GM19240 (cell line): ENCODE measurements around the gene PAM16.
A peak's percentile ranks its signal among the peaks of the same experiment; 100 is the strongest.

Experiments used
- DNase-seq: peaks from one replicate; pipeline ENCODE4 v3.0.0; 2011; ENCODE audit warnings: low spot score; ENCODE audit not compliant: insufficient read length

PAM16 gene

DNA sequence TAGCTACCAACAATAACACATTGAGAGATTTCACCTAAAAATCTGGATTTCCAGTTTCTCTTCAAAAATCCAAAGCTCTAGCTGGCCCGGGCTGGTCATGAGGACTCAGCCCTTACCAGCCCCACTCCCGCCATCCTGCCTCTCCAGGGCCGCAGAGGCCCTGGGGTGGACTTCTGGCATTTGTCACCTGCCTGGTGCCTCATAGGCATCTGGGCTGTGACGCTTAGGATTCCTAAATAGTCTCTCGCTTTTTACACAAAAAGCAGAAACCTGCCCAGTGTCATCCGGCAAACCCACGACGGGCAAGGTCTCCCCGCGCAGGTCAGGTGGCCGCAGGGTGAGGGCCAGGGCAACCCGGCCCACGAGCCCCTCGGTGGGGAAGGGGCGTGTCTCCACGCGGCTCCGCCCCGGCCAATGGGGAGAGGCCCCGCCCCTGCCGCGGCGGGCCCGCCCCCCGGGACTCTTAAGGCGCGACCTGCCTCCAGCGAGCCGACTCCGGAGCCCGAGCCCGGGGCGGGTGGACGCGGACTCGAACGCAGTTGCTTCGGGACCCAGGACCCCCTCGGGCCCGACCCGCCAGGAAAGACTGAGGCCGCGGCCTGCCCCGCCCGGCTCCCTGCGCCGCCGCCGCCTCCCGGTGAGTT is 20.4 kb upstream of the PAM16 start, which contains the start of gene VASN:
Gene VASN (plus strand): TSS at position 492 of the 644 bp plus-strand sequence. CDS start 9,030 bp downstream, outside the sequence.
- DNase-seq, result peak; percentile 76

DNA sequence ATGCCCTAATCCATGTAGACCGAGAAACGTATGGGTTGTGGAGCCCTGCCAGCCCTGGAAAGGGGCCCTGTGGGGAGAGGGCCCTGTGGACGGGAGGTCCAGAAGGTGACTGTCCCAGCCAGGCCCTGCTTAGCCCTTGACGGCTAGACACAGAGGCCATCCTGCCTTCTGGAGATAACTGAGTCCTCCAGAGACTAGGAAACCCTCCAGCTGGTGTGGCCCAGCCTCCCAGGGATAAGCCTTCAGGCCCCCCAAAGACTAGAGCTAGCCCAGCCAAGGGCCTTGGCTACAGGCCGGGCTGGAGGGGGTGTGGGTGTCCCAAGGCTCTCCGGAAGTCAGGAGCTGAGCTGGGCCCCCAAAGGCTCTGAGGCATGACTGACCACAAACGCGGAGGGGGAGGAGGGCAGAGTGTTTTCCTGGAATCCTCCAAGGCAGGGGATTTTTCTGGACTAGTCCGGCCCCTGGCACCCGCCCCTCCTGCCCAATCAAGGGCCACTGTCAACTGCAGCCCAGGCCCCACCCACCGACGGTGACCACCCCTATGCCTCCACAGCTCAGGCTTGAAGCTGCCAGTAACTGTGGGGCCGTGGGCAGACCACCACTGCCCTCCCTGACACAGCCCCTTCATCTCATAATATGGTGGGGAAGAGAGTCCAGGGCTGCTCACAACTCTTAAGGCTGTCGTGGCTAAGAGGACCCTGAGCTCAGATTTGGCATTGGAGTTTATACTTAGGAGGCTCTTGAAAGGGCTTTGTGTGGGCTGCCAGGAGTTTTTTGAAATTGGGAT is 19.6 kb upstream of the PAM16 start:
- no peak for DNase-seq

DNA sequence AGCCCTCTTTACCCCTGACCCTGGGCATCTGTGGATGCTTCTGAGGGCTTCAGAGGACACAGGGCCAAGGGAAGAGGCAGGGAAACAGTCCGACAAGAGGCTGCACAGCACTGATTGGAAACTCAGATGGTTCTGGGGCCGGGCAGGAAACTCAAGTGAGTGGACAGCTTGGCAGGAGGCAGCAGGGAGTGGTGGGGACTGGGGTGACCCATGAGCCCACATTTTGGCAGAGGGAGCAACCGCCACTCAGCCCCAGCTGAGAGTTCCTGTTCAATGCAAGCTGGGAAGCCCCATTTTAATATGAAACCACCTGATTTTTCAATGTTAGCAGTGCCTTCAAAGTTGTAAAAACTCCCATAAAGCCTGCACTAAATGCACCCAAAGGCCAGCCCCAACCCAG is 19.0 kb upstream of the PAM16 start:
- no peak for DNase-seq

DNA sequence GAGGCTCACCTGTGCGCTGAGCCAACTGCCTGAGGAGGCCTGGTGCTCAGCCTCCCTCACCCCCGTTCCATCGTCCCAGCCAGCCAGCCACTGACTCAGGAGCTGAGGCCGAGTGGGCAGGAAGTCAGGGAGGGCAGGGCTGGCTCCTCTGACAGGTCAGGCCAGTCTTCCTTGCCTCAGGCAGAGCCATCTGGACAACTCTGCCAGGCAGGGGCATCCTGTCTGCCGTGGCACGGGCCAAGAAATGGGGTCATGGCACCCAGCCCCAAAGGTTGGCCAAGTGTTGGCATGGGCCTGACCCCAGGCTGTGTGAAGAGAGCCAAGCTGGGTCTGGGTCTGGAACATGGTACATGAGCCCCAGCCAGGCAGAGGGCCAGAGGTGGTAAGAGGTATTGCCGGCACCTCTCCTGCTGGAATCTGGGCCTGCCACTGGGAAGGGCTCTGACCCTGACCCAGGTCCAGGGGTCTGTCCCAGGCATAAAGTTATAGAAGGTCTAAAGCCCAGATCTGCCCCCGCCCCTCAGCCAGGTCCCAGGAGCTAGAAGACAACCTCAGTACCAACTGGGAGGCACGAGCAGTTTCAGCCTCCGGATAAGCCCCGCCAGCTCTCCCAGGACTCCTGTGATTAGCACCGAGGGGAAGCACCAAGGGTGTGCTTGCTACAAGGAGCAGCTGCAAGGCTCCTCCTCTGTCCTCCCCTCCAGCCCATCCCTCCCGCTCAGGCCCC is 18.0 kb upstream of the PAM16 start:
- no peak for DNase-seq

DNA sequence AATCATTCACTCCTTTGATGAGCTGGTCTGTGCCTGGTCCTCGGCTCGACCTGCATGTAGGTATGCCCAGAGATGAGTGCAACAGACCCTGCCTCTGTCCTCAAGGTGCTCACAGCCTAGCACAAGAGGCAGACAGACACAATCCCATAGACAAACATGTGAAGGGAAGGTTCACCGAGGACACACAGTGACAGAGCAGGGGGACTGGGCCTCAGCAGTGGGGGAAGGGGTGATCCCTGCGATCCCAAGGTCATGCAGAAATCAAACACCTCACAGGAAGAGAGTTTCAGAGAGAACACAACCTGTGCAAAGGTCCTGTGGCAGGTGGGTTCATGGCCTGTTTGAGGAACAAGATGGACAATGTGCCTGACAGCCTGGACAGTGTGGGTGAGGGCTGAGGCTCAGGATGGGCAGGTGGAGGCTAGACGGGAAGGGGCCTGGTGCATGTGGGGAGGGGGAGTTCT is 16.3 kb upstream of the PAM16 start:
- no peak for DNase-seq

DNA sequence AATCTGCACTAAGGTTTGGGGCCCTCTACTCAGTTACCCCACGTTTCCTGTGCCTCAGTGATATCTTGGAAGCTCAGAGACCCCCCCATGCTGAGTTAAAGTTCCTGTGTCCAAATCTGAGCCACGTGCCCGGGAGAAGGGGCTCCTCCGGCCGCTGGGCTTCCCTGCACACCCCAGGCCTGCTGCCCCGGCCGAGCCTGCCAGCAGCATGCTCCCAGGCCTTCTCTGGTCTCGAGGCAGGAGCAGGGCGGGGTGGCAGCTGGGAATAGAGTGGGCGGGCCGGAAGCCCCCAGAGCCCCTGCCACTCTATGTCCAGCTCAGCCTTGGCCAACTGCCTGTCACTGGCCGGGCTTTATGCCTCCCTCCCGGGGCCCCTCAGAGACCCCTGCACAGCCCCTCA is 14.9 kb upstream of the PAM16 start:
- DNase-seq, result no peak

DNA sequence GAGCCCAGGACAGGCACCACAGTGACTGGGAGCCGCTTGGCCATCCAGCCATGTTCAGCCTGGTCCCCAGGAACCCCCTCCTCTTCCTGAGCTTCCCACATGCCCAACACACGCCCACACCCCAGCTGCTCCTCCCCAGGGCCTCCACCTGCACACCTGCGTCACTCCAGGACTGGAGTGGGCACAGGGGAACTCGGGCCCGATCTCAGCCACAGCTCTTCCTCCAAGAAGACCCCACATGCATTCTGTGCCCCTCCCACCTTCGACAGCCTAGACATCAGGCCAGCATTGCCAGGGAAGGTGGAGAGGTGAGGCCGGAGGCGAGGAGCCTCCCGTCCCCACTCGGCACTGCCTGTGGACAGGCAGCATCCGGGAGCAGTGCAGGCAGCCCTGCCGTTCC is 14.5 kb upstream of the PAM16 start:
- DNase-seq, result no peak

DNA sequence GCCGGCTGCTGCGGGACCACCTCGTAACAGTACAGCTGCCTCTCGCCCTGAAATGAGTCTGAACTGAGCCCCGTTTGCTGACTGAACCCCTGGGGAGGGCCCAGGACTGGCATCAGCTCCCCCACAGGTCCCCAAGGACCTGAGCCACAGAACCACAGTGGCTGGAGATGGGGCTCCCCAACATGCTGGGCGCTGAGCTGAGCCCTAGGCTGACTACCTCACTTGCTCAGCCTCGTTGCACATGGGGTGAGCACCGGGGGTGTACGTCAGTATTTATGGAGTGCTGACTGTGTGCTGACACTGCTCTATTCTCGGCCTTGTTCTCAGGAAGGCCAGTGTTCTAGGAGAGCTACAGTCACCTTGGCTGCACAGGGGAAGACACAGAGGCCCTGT is 13.9 kb upstream of the PAM16 start:
- no peak for DNase-seq

DNA sequence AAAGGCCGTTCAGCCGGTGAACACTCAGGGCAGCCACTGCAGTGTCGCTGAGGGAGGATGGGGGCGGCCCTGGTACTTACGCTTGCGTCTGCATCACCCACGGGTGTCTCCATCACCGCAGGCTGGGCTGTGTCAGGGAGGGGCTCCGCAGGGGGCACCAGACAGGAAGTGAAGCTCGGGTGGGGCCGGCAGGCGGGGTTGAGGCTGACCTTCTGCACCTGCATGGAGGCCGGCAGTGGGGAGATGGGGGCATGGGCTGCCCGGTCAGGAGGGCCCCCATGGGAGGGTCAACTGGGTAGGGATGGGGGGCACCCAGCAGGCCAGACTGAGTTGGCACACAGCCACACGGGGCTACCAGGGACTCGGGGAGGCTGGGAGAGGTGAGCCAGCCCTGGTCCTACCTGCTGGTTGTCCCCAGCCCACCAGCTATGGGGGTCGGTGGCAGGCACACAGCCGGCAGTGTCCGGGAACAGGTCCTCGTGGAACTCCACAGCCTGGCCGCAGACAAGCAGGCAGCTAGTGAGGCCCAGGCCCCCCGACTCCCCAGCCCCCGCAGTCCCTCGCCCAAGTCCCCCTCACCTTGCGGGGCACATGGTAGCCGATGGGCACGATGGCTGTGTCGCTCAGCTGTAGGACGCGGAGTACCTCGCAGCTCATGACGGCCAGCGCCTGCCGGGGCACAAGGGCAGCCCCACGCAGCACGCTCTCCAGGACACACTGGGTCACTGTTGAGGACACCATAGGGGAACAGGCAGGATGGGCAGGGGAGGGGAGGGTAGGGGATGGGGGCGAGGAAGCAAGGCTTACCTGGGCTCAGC is 13.3 kb upstream of the PAM16 start:
- DNase-seq, result no peak

DNA sequence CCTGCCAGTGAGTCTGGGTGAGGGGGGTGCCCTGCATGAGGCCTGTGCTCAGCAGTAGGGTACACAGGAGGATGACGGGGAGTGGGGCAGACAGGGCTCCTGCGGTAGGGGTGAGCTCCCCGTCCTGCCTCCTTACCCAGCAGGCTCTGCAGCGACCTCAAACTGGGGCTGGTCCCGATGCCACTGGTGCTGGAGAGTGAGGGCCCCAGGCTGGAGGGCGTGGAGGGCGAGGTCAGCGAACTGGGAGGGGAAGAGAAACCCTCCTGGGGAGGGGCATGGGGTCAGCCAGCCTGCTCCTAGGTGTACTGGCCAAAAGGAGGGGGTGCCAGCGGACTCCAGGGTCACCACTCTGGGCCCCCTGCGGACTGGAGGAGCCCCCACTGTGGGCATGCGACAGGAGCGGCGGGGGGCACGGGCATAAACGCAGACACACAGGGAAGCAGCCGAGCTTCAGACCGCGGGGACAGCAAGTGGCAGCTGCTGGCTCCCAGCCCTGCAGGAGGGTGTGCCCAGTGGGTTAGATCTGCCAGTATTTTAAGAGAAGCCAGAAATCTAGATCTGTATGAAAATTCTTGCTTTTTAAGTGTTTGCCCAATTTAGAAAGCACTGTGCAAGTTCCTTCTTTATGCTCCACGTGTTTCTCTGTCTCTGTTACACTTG is 11.5 kb upstream of the PAM16 start:
- no peak for DNase-seq

DNA sequence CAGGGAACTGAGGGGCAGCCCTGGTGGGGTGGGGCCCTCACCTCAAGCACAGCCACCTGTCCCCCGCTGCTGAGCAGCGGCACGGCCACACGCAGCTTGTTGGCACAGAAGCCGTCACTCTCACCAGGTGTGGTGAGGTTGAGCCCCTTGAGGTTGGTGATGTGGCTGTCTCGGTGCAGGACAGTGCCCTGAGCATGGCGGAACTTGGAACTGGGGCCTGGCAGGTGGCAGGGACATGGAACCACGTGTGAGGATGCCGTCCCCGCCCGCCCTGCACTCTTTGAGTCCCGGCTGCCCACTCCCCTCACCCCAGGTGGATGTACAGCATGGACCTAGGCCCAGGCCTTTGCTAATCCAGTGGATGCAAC is 10.8 kb upstream of the PAM16 start:
- no peak for DNase-seq

DNA sequence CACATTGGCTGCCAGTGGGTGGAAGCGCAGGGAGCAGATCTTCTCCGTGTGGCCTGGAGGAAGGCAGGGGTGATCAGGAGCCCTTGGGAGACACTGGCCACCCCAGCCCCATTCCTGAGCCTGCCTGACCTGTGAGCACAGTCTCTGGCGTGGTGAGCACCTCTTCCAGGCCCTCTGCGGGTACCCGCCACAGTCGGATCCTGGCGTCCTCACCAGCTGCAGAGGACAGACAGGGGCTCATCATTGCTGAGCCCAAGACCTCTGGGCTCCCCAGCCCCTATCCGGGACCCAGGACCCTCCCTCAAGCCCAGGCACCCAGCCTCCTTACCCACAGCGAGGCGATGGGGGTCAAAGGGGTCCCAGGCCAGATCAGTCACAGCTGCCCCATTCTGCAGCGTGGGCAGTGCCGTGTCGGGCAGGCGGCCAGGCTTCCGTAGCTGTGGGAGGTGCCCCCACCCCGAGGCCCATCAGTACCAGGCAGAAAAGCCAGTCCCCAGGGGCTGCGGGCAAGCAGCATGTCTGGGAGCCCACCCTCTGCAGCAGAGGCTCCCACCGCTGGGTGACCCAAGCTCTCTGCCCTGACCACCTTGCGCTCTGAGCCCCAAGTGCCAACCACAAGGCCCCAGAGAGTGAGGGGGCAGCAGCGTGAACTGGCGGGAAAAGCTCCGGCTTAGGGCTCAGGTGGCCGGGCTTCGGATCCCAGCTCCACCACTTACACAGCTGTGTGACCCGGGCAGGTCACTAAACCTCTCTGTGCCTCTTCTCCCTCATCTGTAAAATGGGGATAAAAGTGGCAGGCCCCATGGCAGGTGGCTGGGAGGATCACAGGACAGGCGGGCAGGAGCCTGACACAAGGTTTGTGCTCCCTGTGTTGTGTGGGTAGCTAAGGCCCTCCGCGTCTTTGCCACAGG is 10.2 kb upstream of the PAM16 start:
- DNase-seq, result no peak

DNA sequence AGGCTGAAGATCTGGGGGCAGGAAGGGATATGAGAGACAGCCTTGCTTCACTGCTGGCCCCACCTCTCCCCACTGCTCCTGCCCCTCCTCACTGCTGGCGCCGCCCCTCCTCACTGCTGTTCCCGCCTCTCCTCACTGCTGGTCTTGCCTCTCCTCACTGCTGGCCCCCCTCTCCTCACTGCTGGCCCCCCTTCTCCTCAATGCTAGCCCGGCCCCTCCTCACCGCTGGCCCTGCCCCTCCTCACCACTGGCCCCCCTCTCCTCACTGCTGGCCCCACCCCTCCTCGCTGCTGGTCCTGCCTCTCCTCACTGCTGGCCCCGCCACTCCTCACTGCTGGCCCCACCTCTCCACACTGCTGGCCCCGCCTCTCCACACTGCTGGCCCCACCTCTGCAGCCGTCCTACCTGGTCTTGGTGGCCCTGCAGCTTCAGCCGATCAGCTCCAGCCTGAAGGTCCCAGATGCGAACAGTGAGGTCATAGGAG is 9.5 kb upstream of the PAM16 start:
- DNase-seq, result no peak

DNA sequence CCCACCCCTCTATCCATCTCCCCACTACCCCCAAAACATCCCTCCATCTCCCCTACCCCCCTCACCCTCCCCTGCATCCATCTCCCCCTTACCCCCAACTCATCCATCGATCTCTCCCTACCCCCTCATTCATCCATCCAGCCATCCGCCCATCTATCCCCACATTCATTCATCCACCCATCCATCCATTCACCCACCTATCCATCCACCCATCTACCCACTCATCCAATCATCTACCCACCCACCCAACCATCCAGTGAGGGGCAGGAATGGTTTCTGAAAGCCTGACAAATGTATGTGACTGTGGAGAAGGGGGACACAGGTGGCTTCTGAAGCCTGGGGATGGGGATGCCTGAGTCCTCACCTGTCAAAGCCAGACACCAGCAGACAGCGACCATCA is 8.8 kb upstream of the PAM16 start:
- no peak for DNase-seq

DNA sequence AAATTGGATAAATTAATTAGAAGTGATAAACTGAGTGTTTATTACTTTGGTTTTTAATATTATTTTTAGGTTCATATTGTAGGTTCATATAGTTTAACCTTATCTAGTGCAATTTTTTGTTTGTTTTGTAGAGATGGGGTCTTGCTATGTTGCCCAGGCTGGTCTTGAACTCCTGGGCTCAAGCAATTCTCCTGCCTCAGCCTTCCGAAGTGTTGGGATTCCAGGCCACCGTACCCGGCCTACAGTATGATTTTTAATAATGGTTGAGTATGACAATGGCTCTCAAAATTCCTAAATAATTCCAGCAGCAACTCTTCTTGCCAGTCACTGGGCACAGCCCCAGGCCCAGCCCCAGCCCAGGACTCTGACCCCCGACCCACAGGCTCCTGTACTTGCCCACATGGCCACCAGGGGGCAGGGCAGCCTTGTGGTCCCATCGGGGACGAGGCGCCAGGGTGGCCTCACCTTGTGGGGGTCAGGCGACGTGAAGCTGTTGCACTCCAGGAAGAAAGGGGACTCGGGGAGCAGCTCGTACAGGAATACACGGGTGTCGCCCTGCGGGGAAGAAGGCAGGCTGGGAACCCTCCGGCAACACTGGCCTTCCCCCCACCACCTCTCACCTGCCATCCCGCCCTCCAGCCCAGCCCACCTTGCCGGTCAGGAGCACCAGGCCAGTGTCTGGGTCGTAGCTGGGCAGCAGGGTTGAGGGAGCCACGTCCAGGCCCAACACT is 7.9 kb upstream of the PAM16 start:
- DNase-seq, result peak; percentile 45

DNA sequence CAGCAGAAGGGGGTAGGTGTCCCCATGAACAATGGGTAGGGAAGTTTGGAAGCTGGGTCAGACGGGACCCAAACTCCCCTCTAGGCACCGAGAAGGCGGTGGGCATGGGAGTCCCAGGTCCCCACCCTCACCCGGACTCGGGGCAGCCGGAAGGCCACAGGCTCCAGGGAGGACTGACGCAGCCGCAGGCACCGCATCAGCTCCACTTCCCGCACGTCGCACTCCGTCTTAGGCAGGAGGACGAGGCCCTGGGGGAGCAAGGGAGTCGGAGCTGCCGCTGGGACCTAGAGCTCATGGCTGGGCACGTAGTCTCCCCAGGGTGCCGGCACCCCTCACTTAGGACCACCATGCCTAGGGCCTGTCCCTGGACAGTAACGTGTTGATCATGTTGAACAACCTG is 7.1 kb upstream of the PAM16 start:
- DNase-seq, result no peak

DNA sequence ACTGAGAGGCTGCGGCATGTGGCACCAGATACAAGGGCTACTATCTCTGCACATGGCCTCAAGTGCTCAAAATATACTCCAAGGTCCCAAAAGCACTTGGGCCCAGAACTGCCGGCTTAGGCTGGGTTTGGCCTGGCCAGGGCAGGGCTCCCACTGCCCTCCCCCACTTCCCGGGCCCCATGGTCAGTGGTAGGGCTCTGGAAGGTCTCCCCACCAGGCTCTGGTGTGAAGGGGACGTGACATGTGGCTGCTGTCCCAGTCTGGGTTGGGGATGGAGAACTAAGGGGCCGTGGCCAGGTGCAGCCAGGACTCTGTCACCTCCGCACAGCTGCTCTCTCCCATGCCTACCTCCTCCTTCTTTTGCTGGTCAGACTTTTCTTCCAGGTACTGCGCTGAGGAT is 5.7 kb upstream of the PAM16 start:
- DNase-seq, result no peak

DNA sequence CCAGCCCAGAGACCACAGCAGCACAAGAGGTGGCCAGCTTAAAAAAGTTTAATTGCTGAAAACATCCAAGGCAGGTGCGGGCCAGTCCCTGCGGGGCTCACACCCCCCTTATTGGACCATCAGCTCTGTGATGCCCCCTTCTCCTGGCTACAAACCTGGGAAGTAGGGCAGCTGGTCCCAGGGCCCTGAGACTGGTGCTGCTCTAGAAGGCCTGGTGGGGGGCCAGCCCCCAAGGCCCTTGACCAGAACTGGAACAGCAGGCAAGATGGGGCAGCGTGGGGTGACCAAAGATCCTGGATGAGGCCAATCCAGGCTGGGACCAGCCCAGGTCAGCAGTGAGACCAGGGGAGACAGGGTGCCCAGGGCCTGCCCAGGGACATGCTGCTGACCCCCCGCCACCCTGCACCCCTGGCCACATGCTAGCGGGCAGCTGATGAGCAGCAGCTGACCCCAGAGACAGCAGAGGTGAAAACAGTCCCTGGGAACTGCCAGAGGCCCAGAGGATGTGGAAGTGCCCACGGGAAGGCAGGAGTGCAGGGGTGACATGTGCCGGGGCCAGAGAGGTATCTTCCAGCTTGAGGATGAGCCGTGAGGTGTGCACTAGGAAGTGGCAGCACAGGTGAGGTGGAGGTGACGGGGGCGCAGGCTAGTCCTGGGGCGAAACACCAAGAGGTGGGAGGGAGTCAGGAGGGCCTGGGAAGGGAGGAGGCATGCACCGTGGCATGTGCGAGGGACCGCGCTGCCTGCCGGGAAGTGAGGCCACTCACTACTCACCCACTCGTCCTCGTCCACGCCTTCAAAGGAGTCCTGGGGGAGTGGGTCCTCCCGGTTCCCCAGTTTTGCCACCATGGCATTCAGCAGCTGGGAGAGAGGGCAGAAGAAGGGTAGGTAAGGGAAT is 3.6 kb upstream of the PAM16 start:
- no peak for DNase-seq
